GM10248 (cell line): ENCODE measurements around the gene ANXA3.
"Not testable (repeated sequence)": the region's sequence is repeated elsewhere in the genome, so short reads cannot be mapped to it uniquely, and the experiment has no call there.

Source experiments
- CTCF ChIA-PET: fragments of 300-600 bp; sonication (Branson Sonifier 250); formaldehyde crosslinking; extraction: SDS; loops from one replicate; lab custom pipeline; 2021; ENCODE audit warnings: antibody characterized with exemption; lab: Yijun Ruan, JAX
- POLR2A ChIA-PET: fragments of 350-650 bp; sonication (Branson Sonifier 250); formaldehyde crosslinking; extraction: SDS; loops from one replicate; lab custom pipeline; 2020; ENCODE audit warnings: antibody characterized with exemption; lab: Yijun Ruan, JAX
- DNase-seq: peaks from one replicate; pipeline ENCODE4 v3.0.0; 2012; ENCODE audit errors: extremely low spot score
- CTCF ChIP-seq: IDR thresholded peaks from 2 replicates; pipeline ENCODE4 v1.5.1; 2012; ENCODE audit warnings: mild to moderate bottlenecking, low read depth; ENCODE audit errors: extremely low read depth, missing control alignments, control extremely low read depth

ANXA3 gene

DNA sequence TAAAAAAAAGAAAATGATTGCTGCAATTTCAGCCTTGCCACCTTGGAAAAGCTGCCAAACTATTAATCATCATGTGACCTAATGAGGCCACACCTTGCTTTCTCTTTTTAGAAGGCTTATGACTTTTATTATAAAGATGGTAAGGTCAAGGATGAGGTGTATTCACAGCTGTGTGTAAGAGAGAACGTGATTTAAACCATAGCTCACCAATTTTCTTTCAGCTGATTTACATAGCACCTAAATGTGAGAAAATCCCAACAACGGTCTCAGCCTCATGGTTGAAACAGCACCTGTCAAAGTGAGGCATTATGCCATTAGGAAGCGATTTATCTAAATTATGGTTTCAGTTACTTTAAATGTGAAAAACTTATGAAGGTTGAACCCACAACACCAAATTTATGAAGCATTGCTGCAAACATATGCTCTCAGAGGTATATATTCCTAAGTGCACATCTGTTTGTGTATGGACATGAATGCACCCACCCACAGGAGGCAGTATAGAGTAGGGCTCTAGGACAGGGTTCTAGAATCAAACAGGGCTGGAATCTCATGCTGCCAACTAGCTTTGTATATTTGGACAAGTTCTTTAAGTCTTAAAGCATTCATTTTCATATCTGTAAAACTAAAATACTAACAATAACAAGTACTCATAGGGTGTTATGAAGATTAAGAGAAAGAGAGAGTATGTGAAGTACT, 40.7 kb downstream of the ANXA3 start:
- POLR2A ChIA-PET: no interaction called here
- peak; percentile 18 for TF ChIP-seq CTCF
- no peak for DNase-seq
- CTCF ChIA-PET: interaction anchor here (1.4 to 4.6 kb wide), 7 partner anchors 8 to 105 kb away, joined by 3 to 19 read pairs (median 5); no protein-coding TSS in a partner anchor

- TF ChIP-seq CTCF: no peak
- ChIA-PET CTCF (interaction anchor here (1.6 kb wide), 2 partner anchors 9 to 12 kb away, joined by 4 to 7 read pairs; no protein-coding TSS in a partner anchor), POLR2A (no interaction called here)
- DNase-seq: no peak
Observed at GRCh38 chr4:78596111-78596742, 44.7 kb downstream of the ANXA3 start.

- CTCF ChIA-PET: interaction anchor here (1.2 kb wide), 1 partner anchor 8 kb away, joined by 5 read pairs; no protein-coding TSS in a partner anchor
- POLR2A ChIA-PET, DNase-seq: not testable (repeated sequence)
Observed at GRCh38 chr4:78598431-78598830, 46.9 kb downstream of the ANXA3 start.

GRCh38 chr4:78599147-78599546, 47.6 kb downstream of the ANXA3 start:
- POLR2A ChIA-PET: no interaction called here
- TF ChIP-seq CTCF: no peak
- no peak for DNase-seq
- CTCF ChIA-PET: interaction anchor here (1.2 to 1.9 kb wide), 2 partner anchors 9 to 16 kb away, joined by 4 to 6 read pairs; no protein-coding TSS in a partner anchor

DNA sequence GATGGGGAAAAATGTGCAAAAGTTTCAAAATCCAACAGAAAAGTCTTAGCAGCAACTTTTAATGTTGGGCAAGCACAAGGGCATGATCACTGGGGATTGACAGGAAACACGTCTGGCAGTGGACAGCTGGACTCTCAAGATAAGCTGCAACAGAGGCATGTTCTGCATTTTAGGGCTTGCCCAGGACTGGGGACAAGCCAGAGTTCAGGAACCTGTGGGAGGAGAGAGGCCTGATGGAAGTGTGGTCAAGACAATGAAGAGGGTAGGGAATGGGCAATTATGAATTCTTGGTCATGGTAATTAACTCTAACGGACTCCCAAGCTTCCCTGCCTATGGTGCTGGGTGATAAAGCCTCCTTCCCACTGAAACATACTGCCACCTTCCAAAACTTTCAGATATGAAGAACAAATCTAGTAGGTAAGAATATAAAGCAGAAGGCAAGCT, 48.4 kb downstream of the ANXA3 start:
- ChIA-PET POLR2A (no interaction called here), CTCF (interaction anchor here (1.2 to 1.9 kb wide), 5 partner anchors 8 to 28 kb away, joined by 3 to 6 read pairs (median 5); no protein-coding TSS in a partner anchor)
- TF ChIP-seq CTCF: no peak
- DNase-seq: no peak

GRCh38 chr4:78601013-78601412, 49.4 kb downstream of the ANXA3 start:
- DNase-seq: peak; percentile 42
- ChIA-PET CTCF (interaction anchor here (1.0 to 1.9 kb wide), 6 partner anchors 9 to 263 kb away, joined by 3 to 6 read pairs (median 4); no protein-coding TSS in a partner anchor), POLR2A (no interaction called here)
- no peak for TF ChIP-seq CTCF

DNA sequence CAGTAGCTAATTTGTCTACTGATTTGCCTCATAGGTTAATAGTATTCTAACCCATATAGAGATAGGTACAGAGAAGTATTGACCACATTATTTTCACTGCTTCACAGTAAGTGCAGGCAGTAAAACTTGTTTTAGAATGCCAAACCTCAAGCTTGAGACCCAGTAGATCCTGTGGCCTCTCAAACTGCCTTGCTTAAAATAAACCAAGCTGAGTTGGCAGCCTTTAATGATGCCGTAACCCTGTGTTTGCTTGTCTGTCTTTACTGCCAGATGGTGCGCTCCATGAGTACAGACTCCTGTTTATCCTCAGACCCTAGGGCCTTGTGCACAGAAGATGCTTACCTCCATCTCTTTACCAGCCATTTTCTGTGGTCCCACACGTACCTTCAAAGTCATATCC, 50.8 kb downstream of the ANXA3 start:
- no peak for DNase-seq
- TF ChIP-seq CTCF: no peak
- CTCF ChIA-PET: interaction anchor here (1.3 kb wide), 1 partner anchor 9 kb away, joined by 4 read pairs; no protein-coding TSS in a partner anchor
- POLR2A ChIA-PET: no interaction called here
